ENCODE data around the gene NPVF.

NPVF gene

DNA sequence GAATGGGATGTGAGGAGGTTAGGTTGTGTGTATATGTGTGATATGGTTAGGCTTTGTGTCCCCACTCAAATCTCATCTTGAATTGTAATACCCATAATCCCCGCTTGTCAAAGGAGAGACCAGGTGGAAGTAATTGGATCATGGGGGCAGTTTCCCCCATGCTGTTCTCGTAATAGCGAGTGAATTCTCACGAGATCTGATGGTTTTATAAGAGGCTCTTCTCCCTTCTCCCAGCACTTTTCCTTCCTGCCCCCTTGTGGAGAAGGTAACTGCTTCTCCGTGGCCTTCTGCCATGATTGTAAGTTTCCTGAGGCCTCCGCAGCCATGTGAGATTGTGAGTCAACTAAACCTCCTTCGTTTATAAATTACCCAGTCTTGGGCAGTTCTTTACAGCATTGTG lies 47.3 kb downstream of the NPVF start:
- TF ChIP-seq TCF12 (IDR thresholded peaks at IDR 0.05; ENCODE audit: low read depth): no peak
- TF ChIP-seq, protein P1, sequence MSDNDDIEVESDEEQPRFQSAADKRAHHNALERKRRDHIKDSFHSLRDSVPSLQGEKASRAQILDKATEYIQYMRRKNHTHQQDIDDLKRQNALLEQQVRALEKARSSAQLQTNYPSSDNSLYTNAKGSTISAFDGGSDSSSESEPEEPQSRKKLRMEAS (IDR thresholded peaks at IDR 0.05): no peak

DNA sequence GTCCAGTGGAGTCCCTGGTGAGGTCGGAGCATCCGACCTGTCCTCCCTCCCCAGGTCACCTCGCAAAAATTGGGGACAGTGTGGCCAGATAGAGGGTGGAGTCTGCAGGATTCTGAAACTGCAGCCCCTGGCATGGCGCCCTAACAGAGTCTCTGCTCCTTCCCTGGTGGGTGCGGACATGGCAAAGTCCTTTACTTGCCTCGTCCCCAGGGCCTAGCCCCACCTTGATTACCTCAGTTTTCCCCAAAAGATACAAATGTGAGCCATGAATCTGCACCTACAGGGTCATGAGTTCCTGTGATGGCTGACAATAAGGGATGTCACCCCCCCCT lies 47.7 kb downstream of the NPVF start:
- no peak for TF ChIP-seq ZBTB7A (IDR thresholded peaks at IDR 0.05; ENCODE audit: low read depth)
- TF ChIP-seq TCF12 (IDR thresholded peaks at IDR 0.05; ENCODE audit: low read depth): no peak
- TF ChIP-seq FOXM1 (IDR thresholded peaks at IDR 0.05; ENCODE audit: borderline replicate concordance, low read depth): no peak
- no peak for TF ChIP-seq RAD21 (IDR thresholded peaks at IDR 0.05; ENCODE audit: low read depth)
- TF ChIP-seq, protein P2, sequence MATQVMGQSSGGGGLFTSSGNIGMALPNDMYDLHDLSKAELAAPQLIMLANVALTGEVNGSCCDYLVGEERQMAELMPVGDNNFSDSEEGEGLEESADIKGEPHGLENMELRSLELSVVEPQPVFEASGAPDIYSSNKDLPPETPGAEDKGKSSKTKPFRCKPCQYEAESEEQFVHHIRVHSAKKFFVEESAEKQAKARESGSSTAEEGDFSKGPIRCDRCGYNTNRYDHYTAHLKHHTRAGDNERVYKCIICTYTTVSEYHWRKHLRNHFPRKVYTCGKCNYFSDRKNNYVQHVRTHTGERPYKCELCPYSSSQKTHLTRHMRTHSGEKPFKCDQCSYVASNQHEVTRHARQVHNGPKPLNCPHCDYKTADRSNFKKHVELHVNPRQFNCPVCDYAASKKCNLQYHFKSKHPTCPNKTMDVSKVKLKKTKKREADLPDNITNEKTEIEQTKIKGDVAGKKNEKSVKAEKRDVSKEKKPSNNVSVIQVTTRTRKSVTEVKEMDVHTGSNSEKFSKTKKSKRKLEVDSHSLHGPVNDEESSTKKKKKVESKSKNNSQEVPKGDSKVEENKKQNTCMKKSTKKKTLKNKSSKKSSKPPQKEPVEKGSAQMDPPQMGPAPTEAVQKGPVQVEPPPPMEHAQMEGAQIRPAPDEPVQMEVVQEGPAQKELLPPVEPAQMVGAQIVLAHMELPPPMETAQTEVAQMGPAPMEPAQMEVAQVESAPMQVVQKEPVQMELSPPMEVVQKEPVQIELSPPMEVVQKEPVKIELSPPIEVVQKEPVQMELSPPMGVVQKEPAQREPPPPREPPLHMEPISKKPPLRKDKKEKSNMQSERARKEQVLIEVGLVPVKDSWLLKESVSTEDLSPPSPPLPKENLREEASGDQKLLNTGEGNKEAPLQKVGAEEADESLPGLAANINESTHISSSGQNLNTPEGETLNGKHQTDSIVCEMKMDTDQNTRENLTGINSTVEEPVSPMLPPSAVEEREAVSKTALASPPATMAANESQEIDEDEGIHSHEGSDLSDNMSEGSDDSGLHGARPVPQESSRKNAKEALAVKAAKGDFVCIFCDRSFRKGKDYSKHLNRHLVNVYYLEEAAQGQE (IDR thresholded peaks at IDR 0.05; ENCODE audit: low read depth): no peak
- no peak for TF ChIP-seq EGR1 (IDR thresholded peaks at IDR 0.05)
- no peak for TF ChIP-seq YY1 (IDR thresholded peaks at IDR 0.05; ENCODE audit: low read depth)
- TF ChIP-seq EP300 (IDR thresholded peaks at IDR 0.05; ENCODE audit: borderline replicate concordance): no peak

DNA sequence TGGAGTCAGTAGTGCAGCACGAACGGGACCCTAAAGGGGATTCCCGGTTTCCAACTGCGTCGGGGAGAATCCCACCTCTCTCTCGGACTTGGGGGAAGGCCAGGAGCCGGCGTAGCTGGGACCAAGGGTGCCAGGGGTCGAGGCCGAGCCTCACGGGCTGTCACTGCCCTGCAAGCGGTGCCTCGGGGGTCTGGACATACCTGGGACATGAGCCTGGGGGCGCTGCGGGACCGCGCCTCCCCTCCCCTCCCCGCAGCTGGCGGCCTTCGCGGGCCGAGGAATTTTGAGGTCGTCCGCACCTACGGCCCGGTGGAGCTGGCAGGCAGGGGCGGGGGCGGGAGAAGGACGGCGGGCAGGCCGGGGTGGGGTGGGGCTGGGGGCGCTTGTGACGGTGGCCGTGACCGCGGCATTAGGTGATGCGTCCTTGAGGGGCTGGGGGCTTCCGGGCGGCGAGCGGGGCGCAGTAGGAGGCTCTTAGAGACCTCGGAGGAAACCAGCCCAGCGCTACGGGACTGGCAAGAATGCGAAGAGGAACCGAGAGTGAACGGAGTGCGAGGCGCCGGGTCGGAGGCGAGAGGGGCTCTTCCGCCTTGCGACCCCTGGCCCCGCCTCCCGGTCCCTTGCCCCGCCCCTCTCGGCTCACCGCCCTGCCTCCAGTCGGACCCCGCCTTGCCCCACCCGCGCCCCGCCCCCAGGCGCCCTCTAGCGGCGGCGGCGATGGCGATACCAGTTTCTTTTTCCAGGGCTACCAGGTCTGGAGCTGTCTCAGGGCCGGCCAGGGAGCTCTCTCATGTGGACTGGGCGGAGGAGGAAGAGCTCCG lies 48.3 kb downstream of the NPVF start:
- peak; percentile 44; the same call in 1 of the 2 replicates for TF ChIP-seq TAF1 (IDR thresholded peaks at IDR 0.05; ENCODE audit: low read depth)
- TF ChIP-seq NFIC (IDR thresholded peaks at IDR 0.05): no peak
- TF ChIP-seq TEAD4 (IDR thresholded peaks at IDR 0.05): no peak
- TF ChIP-seq EGR1 (IDR thresholded peaks at IDR 0.05): no peak
- TF ChIP-seq, protein P1 (IDR thresholded peaks at IDR 0.05): peak; percentile 34; the same call in 1 of the 2 replicates
- TF ChIP-seq, protein P2 (IDR thresholded peaks at IDR 0.05; ENCODE audit: low read depth): no peak
- TF ChIP-seq EP300 (IDR thresholded peaks at IDR 0.05; ENCODE audit: borderline replicate concordance): no peak
- no peak for TF ChIP-seq CREB1 (IDR thresholded peaks at IDR 0.05; ENCODE audit: low read depth)
- TF ChIP-seq FOXM1 (IDR thresholded peaks at IDR 0.05; ENCODE audit: borderline replicate concordance, low read depth): no peak
- no peak for TF ChIP-seq RAD21 (IDR thresholded peaks at IDR 0.05; ENCODE audit: low read depth)
- TF ChIP-seq, protein P3, sequence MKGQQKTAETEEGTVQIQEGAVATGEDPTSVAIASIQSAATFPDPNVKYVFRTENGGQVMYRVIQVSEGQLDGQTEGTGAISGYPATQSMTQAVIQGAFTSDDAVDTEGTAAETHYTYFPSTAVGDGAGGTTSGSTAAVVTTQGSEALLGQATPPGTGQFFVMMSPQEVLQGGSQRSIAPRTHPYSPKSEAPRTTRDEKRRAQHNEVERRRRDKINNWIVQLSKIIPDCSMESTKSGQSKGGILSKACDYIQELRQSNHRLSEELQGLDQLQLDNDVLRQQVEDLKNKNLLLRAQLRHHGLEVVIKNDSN (IDR thresholded peaks at IDR 0.05): no peak
- TF ChIP-seq ZBTB7A (IDR thresholded peaks at IDR 0.05; ENCODE audit: low read depth): peak; percentile 99
- no peak for TF ChIP-seq TCF12 (IDR thresholded peaks at IDR 0.05; ENCODE audit: low read depth)
- TF ChIP-seq CEBPB (IDR thresholded peaks at IDR 0.05): no peak
- TF ChIP-seq YY1 (IDR thresholded peaks at IDR 0.05; ENCODE audit: low read depth): no peak

DNA sequence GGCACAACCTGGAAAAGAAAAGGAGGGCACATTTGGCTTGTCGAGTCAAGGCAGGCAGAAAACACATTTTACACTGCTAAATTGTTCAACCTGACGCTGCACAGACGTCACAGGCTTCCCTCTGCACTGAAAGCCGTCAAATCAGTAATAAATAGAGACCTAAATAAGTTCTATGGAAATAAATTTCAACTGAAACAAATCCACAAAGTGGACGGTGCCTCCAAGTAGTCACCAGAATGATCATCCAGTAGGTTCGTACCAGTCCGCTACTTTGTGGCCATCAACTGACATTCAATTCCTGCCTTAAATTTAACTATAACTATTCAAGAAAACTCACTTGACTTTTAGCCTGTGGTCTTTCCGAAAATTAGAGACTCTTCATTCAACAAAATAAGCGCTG lies 49.0 kb downstream of the NPVF start:
- TF ChIP-seq FOXM1 (IDR thresholded peaks at IDR 0.05; ENCODE audit: borderline replicate concordance, low read depth): no peak
